ENCODE measurements around the gene ERC2.

The ERC2 gene

GRCh38 chr3:55500555-55501330, 967.5 kb downstream of the ERC2 start:
- Histone ChIP-seq H3K36me3 (ENCODE audit: insufficient read depth, low read length) (no peaks in the 10 kb centered on the region), H3K4me1 (ENCODE audit: control insufficient read depth, insufficient read depth, low read length, unreplicated experiment) (no peaks in the 10 kb centered on the region), H3K27ac (ENCODE audit: low read depth, low read length) (no peak overlapping the region), H3K4me3 (ENCODE audit: low read depth, low read length) (no peak overlapping the region), H3K79me2 (ENCODE audit: control insufficient read depth, insufficient read depth, low read length, unreplicated experiment) (no peaks in the 10 kb centered on the region), H3K27me3 (ENCODE audit: insufficient read depth, low read length) (no peaks in the 10 kb centered on the region), H2AFZ (ENCODE audit: low read length, unreplicated experiment) (no peak overlapping the region)

- Histone ChIP-seq H3K27me3 (ENCODE audit: insufficient read depth, low read length) (no peaks in the 10 kb centered on the region), H3K4me3 (ENCODE audit: low read depth, low read length) (no peak overlapping the region), H3K4me1 (ENCODE audit: control insufficient read depth, insufficient read depth, low read length, unreplicated experiment) (no peaks in the 10 kb centered on the region), H3K36me3 (ENCODE audit: insufficient read depth, low read length) (no peaks in the 10 kb centered on the region), H3K79me2 (ENCODE audit: control insufficient read depth, insufficient read depth, low read length, unreplicated experiment) (no peaks in the 10 kb centered on the region), H3K27ac (ENCODE audit: low read depth, low read length) (no peak overlapping the region), H2AFZ (ENCODE audit: low read length, unreplicated experiment) (no peak overlapping the region)
Measured at GRCh38 chr3:55498520-55498919, 969.7 kb downstream of the ERC2 start.

- no peaks in the 10 kb centered on the region for H3K79me2 ChIP-seq (ENCODE audit: control insufficient read depth, insufficient read depth, low read length, unreplicated experiment)
- no peaks in the 10 kb centered on the region for H3K36me3 ChIP-seq (ENCODE audit: insufficient read depth, low read length)
- no peak overlapping the region for H3K4me3 ChIP-seq (ENCODE audit: low read depth, low read length)
- H2AFZ ChIP-seq (ENCODE audit: low read length, unreplicated experiment), result no peak overlapping the region
- no peaks in the 10 kb centered on the region for H3K4me1 ChIP-seq (ENCODE audit: control insufficient read depth, insufficient read depth, low read length, unreplicated experiment)
- no peak overlapping the region for H3K27ac ChIP-seq (ENCODE audit: low read depth, low read length)
- no peaks in the 10 kb centered on the region for H3K27me3 ChIP-seq (ENCODE audit: insufficient read depth, low read length)
Measured at GRCh38 chr3:55497250-55497649, 971.0 kb downstream of the ERC2 start.

- Histone ChIP-seq H3K4me3 (ENCODE audit: low read depth, low read length) (no peak overlapping the region), H3K79me2 (ENCODE audit: control insufficient read depth, insufficient read depth, low read length, unreplicated experiment) (no peaks in the 10 kb centered on the region), H2AFZ (ENCODE audit: low read length, unreplicated experiment) (no peak overlapping the region), H3K27me3 (ENCODE audit: insufficient read depth, low read length) (no peaks in the 10 kb centered on the region), H3K36me3 (ENCODE audit: insufficient read depth, low read length) (no peaks in the 10 kb centered on the region), H3K27ac (ENCODE audit: low read depth, low read length) (no peak overlapping the region), H3K4me1 (ENCODE audit: control insufficient read depth, insufficient read depth, low read length, unreplicated experiment) (peaks cover 10% of the 10 kb centered on the region)
Measured at GRCh38 chr3:55494976-55495375, 973.3 kb downstream of the ERC2 start.

- peaks cover 10% of the 10 kb centered on the region for H3K4me1 ChIP-seq (ENCODE audit: control insufficient read depth, insufficient read depth, low read length, unreplicated experiment)
- H3K27ac ChIP-seq (ENCODE audit: low read depth, low read length), result no peak overlapping the region
Measured at GRCh38 chr3:55492976-55493375, 975.3 kb downstream of the ERC2 start.

DNA sequence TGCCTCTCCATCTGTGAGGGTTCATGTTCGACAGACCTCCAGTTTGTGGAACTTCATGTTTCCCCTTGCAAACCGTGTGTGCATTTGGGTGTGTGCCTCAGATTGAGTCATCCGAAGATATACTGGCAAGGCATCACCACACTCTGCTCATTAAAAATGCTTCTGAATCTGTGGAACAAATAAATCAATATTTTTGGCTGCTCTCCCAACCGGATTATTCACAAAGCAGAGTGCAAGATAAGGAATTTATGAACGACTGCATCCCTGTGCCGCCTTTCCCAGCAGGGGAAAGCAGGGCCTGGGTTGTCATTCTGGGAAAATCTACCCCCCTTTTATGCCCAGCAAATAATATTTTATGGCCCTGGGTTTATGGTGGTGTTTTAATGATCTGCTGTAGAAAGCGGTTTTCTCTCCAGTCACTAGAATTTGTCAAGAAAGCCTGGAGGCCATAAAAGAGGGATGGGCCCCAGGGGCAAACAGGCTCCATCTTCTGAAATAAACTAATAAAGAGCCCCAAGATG, 976.9 kb downstream of the ERC2 start:
- peaks cover 10% of the 10 kb centered on the region for H3K4me1 ChIP-seq (ENCODE audit: control insufficient read depth, insufficient read depth, low read length, unreplicated experiment)
- no peaks in the 10 kb centered on the region for H3K36me3 ChIP-seq (ENCODE audit: insufficient read depth, low read length)
- H2AFZ ChIP-seq (ENCODE audit: low read length, unreplicated experiment), result no peak overlapping the region
- H3K27me3 ChIP-seq (ENCODE audit: insufficient read depth, low read length), result peaks cover 5% of the 10 kb centered on the region; the same call in 1 of the 2 replicates
- H3K27ac ChIP-seq (ENCODE audit: low read depth, low read length), result no peak overlapping the region
- H3K4me3 ChIP-seq (ENCODE audit: low read depth, low read length), result no peak overlapping the region
- no peaks in the 10 kb centered on the region for H3K79me2 ChIP-seq (ENCODE audit: control insufficient read depth, insufficient read depth, low read length, unreplicated experiment)

More at GRCh38 chr3:55492976-55493375, 975.3 kb downstream of the ERC2 start:
- no peaks in the 10 kb centered on the region for H3K36me3 ChIP-seq (ENCODE audit: insufficient read depth, low read length)
- H3K79me2 ChIP-seq (ENCODE audit: control insufficient read depth, insufficient read depth, low read length, unreplicated experiment), result no peaks in the 10 kb centered on the region
- H3K4me3 ChIP-seq (ENCODE audit: low read depth, low read length), result no peak overlapping the region
- peaks cover 5% of the 10 kb centered on the region; the same call in 1 of the 2 replicates for H3K27me3 ChIP-seq (ENCODE audit: insufficient read depth, low read length)
- no peak overlapping the region for H2AFZ ChIP-seq (ENCODE audit: low read length, unreplicated experiment)

DNA sequence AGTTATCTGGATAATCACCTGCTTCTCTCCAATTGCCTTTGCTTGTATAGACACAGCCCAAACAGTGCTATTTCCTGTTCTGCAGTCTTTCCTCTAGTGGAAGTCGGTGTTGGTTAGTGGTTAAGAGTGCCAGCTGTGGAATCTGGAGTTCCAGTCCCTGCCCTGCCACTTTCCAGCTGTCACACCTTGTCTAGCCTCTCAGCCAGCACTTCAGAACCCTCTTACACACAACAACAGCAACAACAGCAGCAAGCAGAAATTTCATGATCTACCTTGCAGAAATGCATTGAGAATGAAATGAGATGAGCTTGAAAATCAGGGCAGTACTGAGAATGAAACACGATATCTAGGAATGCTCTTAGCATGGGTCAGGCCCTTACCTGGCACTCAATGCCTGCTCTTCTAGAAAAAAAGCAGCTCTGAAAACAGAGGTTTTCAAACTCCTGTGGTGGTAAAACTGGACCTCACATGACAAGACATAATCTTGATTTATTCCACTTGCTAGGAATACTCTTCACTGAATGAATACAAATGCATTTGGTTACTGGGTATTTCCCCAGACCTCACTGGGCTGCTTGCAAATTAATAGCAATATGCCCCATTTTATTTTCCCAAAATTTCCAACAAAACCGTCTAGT, 977.9 kb downstream of the ERC2 start:
- Histone ChIP-seq H3K27ac (ENCODE audit: low read depth, low read length) (no peak overlapping the region), H3K36me3 (ENCODE audit: insufficient read depth, low read length) (no peaks in the 10 kb centered on the region), H2AFZ (ENCODE audit: low read length, unreplicated experiment) (no peak overlapping the region), H3K4me1 (ENCODE audit: control insufficient read depth, insufficient read depth, low read length, unreplicated experiment) (peaks cover 10% of the 10 kb centered on the region), H3K27me3 (ENCODE audit: insufficient read depth, low read length) (peaks cover 5% of the 10 kb centered on the region; the same call in 1 of the 2 replicates), H3K4me3 (ENCODE audit: low read depth, low read length) (no peak overlapping the region), H3K79me2 (ENCODE audit: control insufficient read depth, insufficient read depth, low read length, unreplicated experiment) (no peaks in the 10 kb centered on the region)

DNA sequence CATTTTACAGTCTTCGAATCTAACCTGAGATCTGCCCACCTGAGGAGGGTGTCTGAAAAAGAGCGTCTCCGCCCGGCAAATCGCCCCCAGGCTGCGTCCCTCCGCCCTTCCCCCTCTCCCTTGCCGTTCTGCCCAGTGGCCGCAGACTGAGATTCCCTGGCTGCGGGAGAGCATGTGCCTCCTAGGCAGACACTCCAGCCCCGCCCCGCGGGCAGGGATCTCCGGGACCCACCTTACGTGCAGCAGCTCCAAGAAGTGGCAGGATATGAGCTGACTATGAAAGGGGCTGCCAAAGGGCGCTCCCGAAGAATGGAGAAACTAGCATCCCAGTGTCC, 978.5 kb downstream of the ERC2 start:
- H3K27ac ChIP-seq (ENCODE audit: low read depth, low read length), result no peak overlapping the region
- peaks cover 5% of the 10 kb centered on the region; the same call in 1 of the 2 replicates for H3K27me3 ChIP-seq (ENCODE audit: insufficient read depth, low read length)

GRCh38 chr3:55488398-55489055, 979.7 kb downstream of the ERC2 start:
- Histone ChIP-seq H2AFZ (ENCODE audit: low read length, unreplicated experiment) (peak overlapping the region; percentile 17), H3K4me1 (ENCODE audit: control insufficient read depth, insufficient read depth, low read length, unreplicated experiment) (peaks cover 10% of the 10 kb centered on the region), H3K27me3 (ENCODE audit: insufficient read depth, low read length) (peaks cover 5% of the 10 kb centered on the region; the same call in 1 of the 2 replicates), H3K27ac (ENCODE audit: low read depth, low read length) (no peak overlapping the region), H3K4me3 (ENCODE audit: low read depth, low read length) (peak overlapping the region; percentile 88), H3K36me3 (ENCODE audit: insufficient read depth, low read length) (no peaks in the 10 kb centered on the region), H3K79me2 (ENCODE audit: control insufficient read depth, insufficient read depth, low read length, unreplicated experiment) (no peaks in the 10 kb centered on the region)

More for the DNA sequence above, 978.5 kb downstream of the ERC2 start:
- no peaks in the 10 kb centered on the region for H3K79me2 ChIP-seq (ENCODE audit: control insufficient read depth, insufficient read depth, low read length, unreplicated experiment)
- no peak overlapping the region for H3K4me3 ChIP-seq (ENCODE audit: low read depth, low read length)
- H2AFZ ChIP-seq (ENCODE audit: low read length, unreplicated experiment), result no peak overlapping the region
- H3K4me1 ChIP-seq (ENCODE audit: control insufficient read depth, insufficient read depth, low read length, unreplicated experiment), result peaks cover 10% of the 10 kb centered on the region
- H3K36me3 ChIP-seq (ENCODE audit: insufficient read depth, low read length), result no peaks in the 10 kb centered on the region

- Histone ChIP-seq H3K27ac (ENCODE audit: low read depth, low read length) (no peak overlapping the region), H3K4me1 (ENCODE audit: control insufficient read depth, insufficient read depth, low read length, unreplicated experiment) (peaks cover 10% of the 10 kb centered on the region), H3K79me2 (ENCODE audit: control insufficient read depth, insufficient read depth, low read length, unreplicated experiment) (no peaks in the 10 kb centered on the region), H3K36me3 (ENCODE audit: insufficient read depth, low read length) (no peaks in the 10 kb centered on the region), H2AFZ (ENCODE audit: low read length, unreplicated experiment) (peak overlapping the region; percentile 61), H3K4me3 (ENCODE audit: low read depth, low read length) (peak overlapping the region; percentile 88), H3K27me3 (ENCODE audit: insufficient read depth, low read length) (peaks cover 5% of the 10 kb centered on the region; the same call in 1 of the 2 replicates)
Measured at GRCh38 chr3:55487381-55488241, 980.7 kb downstream of the ERC2 start.
